ENCODE measurements around the gene ZC3H8.

Gene ZC3H8

GRCh38 chr2:112194482-112194881, 60.4 kb downstream of the ZC3H8 start:
- no peak for DNase-seq

GRCh38 chr2:112194028-112194427, 60.8 kb downstream of the ZC3H8 start:
- no peak for DNase-seq

GRCh38 chr2:112189001-112189556, 65.8 kb downstream of the ZC3H8 start:
- DNase-seq: no peak

GRCh38 chr2:112187805-112188596, 66.8 kb downstream of the ZC3H8 start:
- DNase-seq: peak; percentile 26

- DNase-seq: no peak
These were observed 67.7 kb downstream of the ZC3H8 start for GRCh38 chr2:112187046-112187715.

- no peak for DNase-seq
These were observed 69.7 kb downstream of the ZC3H8 start for GRCh38 chr2:112185131-112185530.

- DNase-seq: no peak
These were observed 70.7 kb downstream of the ZC3H8 start for GRCh38 chr2:112184121-112184520.

GRCh38 chr2:112183327-112184025, 71.4 kb downstream of the ZC3H8 start:
- peak; percentile 44 for DNase-seq

- peak; percentile 98 for DNase-seq
These were observed 72.2 kb downstream of the ZC3H8 start for GRCh38 chr2:112182581-112183034.

- peak; percentile 96 for DNase-seq
These were observed 73.1 kb downstream of the ZC3H8 start for GRCh38 chr2:112181571-112182290.

GRCh38 chr2:112175958-112176573, 78.8 kb downstream of the ZC3H8 start:
- DNase-seq: no peak

- no peak for DNase-seq
These were observed 79.5 kb downstream of the ZC3H8 start for GRCh38 chr2:112175333-112175732.

- DNase-seq: no peak
These were observed 80.5 kb downstream of the ZC3H8 start for GRCh38 chr2:112174383-112174782.

- DNase-seq: no peak
These were observed 81.1 kb downstream of the ZC3H8 start for GRCh38 chr2:112173646-112174319.

GRCh38 chr2:112170495-112170894, 84.3 kb downstream of the ZC3H8 start:
- no peak for DNase-seq

- DNase-seq: no peak
These were observed 86.3 kb downstream of the ZC3H8 start for GRCh38 chr2:112168422-112169124.

- no peak for DNase-seq
These were observed 87.9 kb downstream of the ZC3H8 start for GRCh38 chr2:112166806-112167499.

GRCh38 chr2:112165296-112165695, 89.5 kb downstream of the ZC3H8 start:
- no peak for DNase-seq

- DNase-seq: no peak
These were observed 90.0 kb downstream of the ZC3H8 start for GRCh38 chr2:112164876-112165275.

- peak; percentile 92 for DNase-seq
These were observed 91.3 kb downstream of the ZC3H8 start for GRCh38 chr2:112163541-112163981.

Measured in DMS53 (cell line).